MCF 10A (cell line): ENCODE data around the gene CDC5L. TPM values are rescaled to one million over a fixed set of nuclear protein-coding genes. Genes with fewer than 3 reads are reported as not detected.

Experiments
- BruUV-seq: library from RNA; stranded (reverse); fragments of 400-500 nt; replicated peaks from 2 replicates; lab custom pipeline; 2021; lab: Mats Ljungman, UMichigan
- CTCF ChIA-PET: fragments of 300-600 bp; sonication (Branson Sonifier 250); formaldehyde crosslinking; extraction: SDS; loops from one replicate; lab custom pipeline; 2021; ENCODE audit warnings: antibody characterized with exemption, inconsistent platforms; lab: Yijun Ruan, JAX
- POLR2A ChIA-PET: fragments of 300-600, 350-650 bp; sonication (Branson Sonifier 250); formaldehyde crosslinking; extraction: SDS; loops from one replicate; lab custom pipeline; 2020; ENCODE audit warnings: antibody characterized with exemption, inconsistent platforms; lab: Yijun Ruan, JAX
- DNase-seq: peaks from one replicate; pipeline ENCODE4 v3.0.0-alpha.2; 2018; ENCODE audit not compliant: unreplicated experiment
- H3K27ac Mint-ChIP-seq: one replicate; pipeline ENCODE4 v1.8.0; 2022; ENCODE audit warnings: mild to moderate bottlenecking, low read depth, mixed read lengths; ENCODE audit not compliant: unreplicated experiment
- H3K27me3 Mint-ChIP-seq: one replicate; pipeline ENCODE4 v1.8.0; 2022; ENCODE audit warnings: mixed read lengths; ENCODE audit not compliant: insufficient read depth, unreplicated experiment
- H3K36me3 Mint-ChIP-seq: one replicate; pipeline ENCODE4 v1.8.0; 2022; ENCODE audit warnings: mild to moderate bottlenecking, moderate library complexity, mixed read lengths; ENCODE audit not compliant: insufficient read depth, unreplicated experiment
- H3K4me1 Mint-ChIP-seq: one replicate; pipeline ENCODE4 v1.8.0; 2022; ENCODE audit warnings: mixed read lengths; ENCODE audit not compliant: insufficient read depth, unreplicated experiment
- H3K4me3 Mint-ChIP-seq: one replicate; pipeline ENCODE4 v1.8.0; 2022; ENCODE audit warnings: mild to moderate bottlenecking, moderate library complexity, mixed read lengths; ENCODE audit not compliant: unreplicated experiment
- H3K9me3 Mint-ChIP-seq: one replicate; pipeline ENCODE4 v1.8.0; 2022; ENCODE audit warnings: mixed read lengths; ENCODE audit not compliant: unreplicated experiment
- CTCF ChIP-seq: fragments of 200-600 bp; IDR thresholded peaks from one replicate; pipeline ENCODE4 v1.8.0; 2022; ENCODE audit warnings: antibody characterized with exemption, mild to moderate bottlenecking; ENCODE audit not compliant: unreplicated experiment
- intact Hi-C: fragments of 100-400 bp; cut with micrococcal nuclease; formaldehyde crosslinking; loops from 2 replicates; pipeline ENCODE4 v1.14.1; 2022
- microRNA-seq: library from miRNA; unstranded; fragments of <30 nt; microRNA quantifications from one replicate; pipeline ENCODE4 v1.2.0, GENCODE V29; 2022
- total RNA-seq: library from RNA; stranded (reverse); gene quantifications from 2 replicates; pipeline ENCODE4 v1.2.3, GENCODE V29; 2022

CDC5L gene
- total RNA-seq, 1 experiment from 2014 or later, result 23.1 TPM

DNA sequence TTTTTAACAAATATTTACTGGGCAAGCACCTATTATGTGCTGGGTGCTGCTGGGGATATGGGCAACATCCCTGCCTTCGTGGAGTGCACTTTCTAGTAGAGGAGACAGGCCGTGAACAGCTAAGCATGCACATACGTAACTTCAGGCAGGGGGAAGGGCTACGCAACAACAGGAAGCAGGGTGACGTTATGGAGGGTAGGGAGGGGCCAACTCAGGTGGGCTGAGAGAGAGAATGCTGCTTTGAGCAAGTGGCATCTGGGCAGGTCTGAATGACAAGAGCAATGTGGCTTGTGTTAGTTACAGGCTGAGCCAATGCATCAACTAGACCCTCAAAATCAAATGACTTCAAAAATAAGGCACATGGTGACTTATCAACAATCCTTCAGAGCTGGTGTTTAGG is 112.1 kb downstream of the CDC5L start:
- no TSS peak for BruUV-seq
- TF ChIP-seq CTCF, result no peak
- peaks cover 2% of the 10 kb centered on the region for H3K4me1 Mint-ChIP-seq
- H3K9me3 Mint-ChIP-seq, result no peaks in the 10 kb centered on the region
- no peaks in the 10 kb centered on the region for H3K36me3 Mint-ChIP-seq
- ChIA-PET POLR2A (interaction anchor here (2.5 kb wide), 1 partner anchor 9 kb away, joined by 8 read pairs; no protein-coding TSS in a partner anchor), CTCF (no interaction called here)
- no peak for DNase-seq
- no peak overlapping the region for H3K27ac Mint-ChIP-seq
- intact Hi-C loops, result no loop called here
- H3K27me3 Mint-ChIP-seq, result no peaks in the 10 kb centered on the region
- no peak overlapping the region for H3K4me3 Mint-ChIP-seq

Small RNA genes lying within 50 kb of the gene (microRNA-seq; reads per million reads assigned to microRNA genes)
- gene MIR4642, result not detected

Other genes starting within 250 kb of the CDC5L start
- gene CAPN11, start 228.9 kb upstream of the CDC5L start, total RNA-seq, result not detected in 2 replicates
- gene MYMX, start 170.8 kb upstream of the CDC5L start, total RNA-seq, result not detected in 2 replicates
- gene SLC29A1, start 164.1 kb upstream of the CDC5L start, total RNA-seq, result 6.8 and 7.0 TPM in 2 replicates
- gene HSP90AB1, start 140.6 kb upstream of the CDC5L start, total RNA-seq, result 546 and 577 TPM in 2 replicates
- 27.1 and 31.3 TPM in 2 replicates for gene SLC35B2, start 130.2 kb upstream of the CDC5L start, total RNA-seq
- 6.0 and 8.8 TPM in 2 replicates for gene NFKBIE, start 122.2 kb upstream of the CDC5L start, total RNA-seq
- gene TMEM151B, start 117.3 kb upstream of the CDC5L start, total RNA-seq, result not detected in 2 replicates
- gene AARS2, start 74.4 kb upstream of the CDC5L start, total RNA-seq, result 15.5 and 23.2 TPM in 2 replicates
- gene SPATS1, start 45.1 kb upstream of the CDC5L start, total RNA-seq, result not detected in 2 replicates